ENCODE results near the gene KIF5C. TPM values are rescaled to one million over a fixed set of nuclear protein-coding genes. Genes with fewer than 3 reads are reported as not detected.

Gene KIF5C
- total RNA-seq, 2 donors from 2014 or later: 2.0 to 2.6 TPM

GRCh38 chr2:148893906-148894305 lies 18.9 kb downstream of the KIF5C start:
- H3K4me3 ChIP-seq: no peak overlapping the region
- H3K9me3 ChIP-seq: peaks cover 0 to 4% (median 0%) of the 10 kb centered on the region in 3 donors
- DNase-seq: no peak
- intact Hi-C loops (cut with DNase I): no loop called here
- no peak for TF ChIP-seq POLR2A (IDR thresholded peaks at IDR 0.05)
- TF ChIP-seq, protein P1, sequence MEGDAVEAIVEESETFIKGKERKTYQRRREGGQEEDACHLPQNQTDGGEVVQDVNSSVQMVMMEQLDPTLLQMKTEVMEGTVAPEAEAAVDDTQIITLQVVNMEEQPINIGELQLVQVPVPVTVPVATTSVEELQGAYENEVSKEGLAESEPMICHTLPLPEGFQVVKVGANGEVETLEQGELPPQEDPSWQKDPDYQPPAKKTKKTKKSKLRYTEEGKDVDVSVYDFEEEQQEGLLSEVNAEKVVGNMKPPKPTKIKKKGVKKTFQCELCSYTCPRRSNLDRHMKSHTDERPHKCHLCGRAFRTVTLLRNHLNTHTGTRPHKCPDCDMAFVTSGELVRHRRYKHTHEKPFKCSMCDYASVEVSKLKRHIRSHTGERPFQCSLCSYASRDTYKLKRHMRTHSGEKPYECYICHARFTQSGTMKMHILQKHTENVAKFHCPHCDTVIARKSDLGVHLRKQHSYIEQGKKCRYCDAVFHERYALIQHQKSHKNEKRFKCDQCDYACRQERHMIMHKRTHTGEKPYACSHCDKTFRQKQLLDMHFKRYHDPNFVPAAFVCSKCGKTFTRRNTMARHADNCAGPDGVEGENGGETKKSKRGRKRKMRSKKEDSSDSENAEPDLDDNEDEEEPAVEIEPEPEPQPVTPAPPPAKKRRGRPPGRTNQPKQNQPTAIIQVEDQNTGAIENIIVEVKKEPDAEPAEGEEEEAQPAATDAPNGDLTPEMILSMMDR (IDR thresholded peaks at IDR 0.05): no peak
- H3K27me3 ChIP-seq: no peaks in the 10 kb centered on the region
- no peak for ATAC-seq
- no peaks in the 10 kb centered on the region for H3K36me3 ChIP-seq (replicated peaks in 1 of 2; ENCODE audit: insufficient read depth in 1 of 2, low read depth in 2 of 2)
- H3K4me1 ChIP-seq: no peaks in the 10 kb centered on the region
- H3K27ac ChIP-seq: no peak overlapping the region

GRCh38 chr2:148896136-148896535 lies 21.1 kb downstream of the KIF5C start:
- H3K9me3 ChIP-seq: peaks cover 0 to 4% (median 0%) of the 10 kb centered on the region in 3 donors
- no peaks in the 10 kb centered on the region for H3K4me1 ChIP-seq
- H3K4me3 ChIP-seq: no peak overlapping the region
- WGBS, 2 donors: 46 to 52% methylated on average over 4 of the region's 4 CpGs
- ATAC-seq: no peak
- H3K27ac ChIP-seq: no peak overlapping the region
- intact Hi-C loops (cut with DNase I): no loop called here
- no peaks in the 10 kb centered on the region for H3K36me3 ChIP-seq (replicated peaks in 1 of 2; ENCODE audit: insufficient read depth in 1 of 2, low read depth in 2 of 2)
- DNase-seq: no peak
- no peak for TF ChIP-seq POLR2A (IDR thresholded peaks at IDR 0.05)
- TF ChIP-seq, protein P1 (IDR thresholded peaks at IDR 0.05): no peak
- no peaks in the 10 kb centered on the region for H3K27me3 ChIP-seq

DNA sequence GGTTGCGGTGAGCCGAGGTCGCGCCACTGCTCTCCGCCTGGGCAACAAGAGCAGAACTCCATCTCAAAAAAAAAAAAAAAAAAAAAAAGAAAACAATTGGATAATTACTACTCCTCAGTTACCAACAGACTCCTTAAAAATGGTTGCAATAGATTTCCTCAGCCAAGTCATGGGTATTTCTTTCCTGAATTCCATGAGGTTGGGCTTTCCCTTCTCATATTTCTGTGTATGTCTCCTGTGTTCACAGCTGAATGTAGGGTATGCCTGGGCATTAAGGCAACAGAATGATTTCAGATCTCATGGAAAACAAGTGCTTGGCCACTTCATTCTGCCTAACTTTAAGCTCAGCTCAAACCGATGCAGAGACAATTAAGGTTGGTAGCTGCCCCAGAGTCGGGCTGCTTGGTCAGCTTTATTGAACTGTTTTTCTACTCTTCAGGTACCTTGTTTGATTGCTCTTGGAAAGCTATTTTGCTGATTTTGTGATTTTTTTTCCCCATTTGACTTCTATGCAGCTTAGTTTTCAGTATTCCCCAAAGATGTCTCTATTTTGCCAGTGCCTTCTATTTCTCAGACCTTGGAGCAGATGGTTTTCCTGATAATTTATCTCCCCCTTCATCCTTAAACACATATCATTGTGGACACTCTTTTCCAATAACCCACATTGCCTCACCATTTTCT lies 24.8 kb downstream of the KIF5C start:
- Histone ChIP-seq H3K9me3 (no peaks in the 10 kb centered on the region), H3K36me3 (replicated peaks in 1 of 2; ENCODE audit: insufficient read depth in 1 of 2, low read depth in 2 of 2) (no peaks in the 10 kb centered on the region), H3K27me3 (no peaks in the 10 kb centered on the region), H3K27ac (no peak overlapping the region), H3K4me3 (no peak overlapping the region), H3K4me1 (no peaks in the 10 kb centered on the region)
- DNase-seq (no peak), ATAC-seq (no peak)
- WGBS, 2 donors: 82 to 85% methylated on average over 7 of the region's 7 CpGs
- intact Hi-C loops (cut with DNase I): no loop called here
- TF ChIP-seq, protein P1 (IDR thresholded peaks at IDR 0.05): no peak
- no peak for TF ChIP-seq POLR2A (IDR thresholded peaks at IDR 0.05)

DNA sequence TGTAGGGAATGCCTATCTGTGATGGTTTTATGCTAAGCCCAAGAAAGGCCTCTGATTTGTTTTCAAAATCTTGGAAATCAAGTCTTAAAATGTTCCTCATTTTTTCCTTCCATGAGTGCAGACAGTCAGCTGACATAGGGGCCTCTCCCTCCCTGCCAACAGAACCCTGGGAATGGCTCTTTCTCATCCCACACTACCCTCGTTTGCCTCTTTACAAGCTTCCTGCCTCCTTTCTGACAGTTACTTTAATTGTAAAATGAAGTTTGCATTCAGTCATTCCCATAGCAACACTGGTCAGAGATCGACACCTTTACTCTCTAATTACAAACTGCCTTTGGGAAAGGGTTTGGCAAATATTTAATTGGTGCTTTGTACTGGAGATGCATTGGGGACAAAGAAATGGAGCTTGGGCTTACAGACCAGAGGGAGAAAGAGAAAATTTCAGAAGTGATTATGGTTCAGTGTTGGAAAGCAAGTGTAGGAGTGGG lies 25.4 kb downstream of the KIF5C start:
- ATAC-seq: no peak
- TF ChIP-seq POLR2A (IDR thresholded peaks at IDR 0.05): no peak
- TF ChIP-seq, protein P1 (IDR thresholded peaks at IDR 0.05): no peak

DNA sequence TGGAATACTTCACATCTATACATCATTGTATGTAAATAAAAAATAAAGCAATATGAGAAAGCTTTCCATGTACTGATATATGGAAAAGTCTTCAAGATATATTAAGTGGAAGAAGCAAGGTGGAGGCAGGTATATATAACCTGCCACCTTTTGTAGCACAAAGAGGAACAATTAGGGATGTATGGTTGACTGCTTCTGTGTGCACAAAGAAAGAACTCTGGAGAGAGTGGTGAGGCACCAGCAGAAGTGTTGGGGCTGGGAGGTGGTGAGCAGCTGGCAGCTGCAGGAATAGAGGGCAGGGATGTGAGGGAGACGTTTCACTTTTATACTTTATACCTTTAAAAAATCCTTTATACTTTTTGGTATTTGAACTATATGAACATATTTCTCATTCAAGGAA lies 26.1 kb downstream of the KIF5C start:
- Histone ChIP-seq H3K27me3 (no peaks in the 10 kb centered on the region), H3K4me1 (no peaks in the 10 kb centered on the region), H3K27ac (no peak overlapping the region), H3K4me3 (no peak overlapping the region), H3K36me3 (replicated peaks in 1 of 2; ENCODE audit: insufficient read depth in 1 of 2, low read depth in 2 of 2) (no peaks in the 10 kb centered on the region), H3K9me3 (no peaks in the 10 kb centered on the region)
- DNase-seq: no peak
- WGBS, 2 donors: 28 to 34% methylated on average over 1 of the region's 1 CpG
- TF ChIP-seq, protein P1 (IDR thresholded peaks at IDR 0.05): no peak
- TF ChIP-seq POLR2A (IDR thresholded peaks at IDR 0.05): no peak
- ATAC-seq: no peak
- intact Hi-C loops (cut with DNase I): no loop called here

More for the DNA sequence above, 25.4 kb downstream of the KIF5C start:
- H3K4me1 ChIP-seq: no peaks in the 10 kb centered on the region
- intact Hi-C loops (cut with DNase I): no loop called here
- H3K36me3 ChIP-seq (replicated peaks in 1 of 2; ENCODE audit: insufficient read depth in 1 of 2, low read depth in 2 of 2): no peaks in the 10 kb centered on the region
- WGBS, 2 donors: 50 to 67% methylated on average over 2 of the region's 2 CpGs
- H3K27ac ChIP-seq: no peak overlapping the region
- no peak for DNase-seq
- H3K9me3 ChIP-seq: no peaks in the 10 kb centered on the region
- no peaks in the 10 kb centered on the region for H3K27me3 ChIP-seq
- no peak overlapping the region for H3K4me3 ChIP-seq

Data from body of pancreas (tissue), 4 donors.